A549 treated with GW870086 at 1 μM for 4 hours (cell line): ENCODE results near the gene AKR1C8. TPM values are rescaled to one million over a fixed set of nuclear protein-coding genes. Genes with fewer than 3 reads are reported as not detected.

Experiments
- total RNA-seq: library from RNA; stranded (reverse); fragments of 200-300 nt; extraction: Qiagen RNA extraction; gene quantifications from 5 replicates; pipeline ENCODE4 v1.2.3, GENCODE V29; 2022; ENCODE audit warnings: low read depth

Gene AKR1C8
- 0.14 to 0.31 TPM (median 0.17 TPM) in 4 of 5 replicates, not detected in the other for total RNA-seq

GRCh38 chr10:5184987-5185775 is at the start of gene AKR1C8:
AKR1C8 (minus strand) TSS chr10:5185150; CDS start chr10:5185104, 46 bp downstream.

DNA sequence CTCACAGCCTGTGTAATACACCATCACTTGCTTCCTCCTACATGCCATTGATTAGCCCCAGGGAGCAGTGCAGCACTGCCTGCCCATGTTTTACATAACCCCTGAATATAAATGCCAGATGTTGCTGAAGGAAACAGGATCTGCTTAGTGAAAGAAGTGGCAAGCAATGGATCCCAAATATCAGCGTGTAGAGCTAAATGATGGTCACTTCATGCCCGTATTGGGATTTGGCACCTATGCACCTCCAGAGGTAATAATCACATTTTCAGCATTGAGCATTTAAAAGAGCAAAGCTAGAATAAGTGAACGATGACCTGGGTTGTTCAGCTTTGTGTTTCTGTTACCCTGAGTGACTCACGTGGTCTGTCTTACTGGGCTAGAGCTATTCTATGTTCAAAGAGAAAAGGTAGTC is 11.8 kb upstream of the AKR1C8 start, which contains the start of gene AKR1C4:
Gene AKR1C4 (plus strand): TSS at position 136 of the 412 bp plus-strand sequence. CDS start 31 bp downstream, at position 167.

Other genes with a start within 250 kb of the AKR1C8 start
- gene AKR1C1, start 221.7 kb downstream of the AKR1C8 start, total RNA-seq = 445 to 630 TPM (median 590 TPM) in 5 replicates
- gene AKR1C2, start 181.3 kb downstream of the AKR1C8 start, total RNA-seq = 3,394 to 3,918 TPM (median 3,696 TPM) in 5 replicates
- 1,122 to 1,295 TPM (median 1,215 TPM) in 5 replicates for gene AKR1C3, start 90.7 kb downstream of the AKR1C8 start, total RNA-seq
- 0.10 to 0.32 TPM (median 0.24 TPM) in 5 replicates for gene AKR1C4, start 11.7 kb upstream of the AKR1C8 start, total RNA-seq
- gene UCN3, start 179.8 kb upstream of the AKR1C8 start, total RNA-seq = not detected in 5 replicates
- 0.19 to 0.50 TPM (median 0.27 TPM) in 5 replicates for gene TUBAL3, start 219.7 kb upstream of the AKR1C8 start, total RNA-seq
- gene NET1, start 227.4 kb upstream of the AKR1C8 start, total RNA-seq = 46.0 to 69.0 TPM (median 62.3 TPM) in 5 replicates